WTC11 (cell line): ENCODE measurements around the gene CLCA2.

Experiments used
- ESRRA ChIP-seq: sonication (generic); formaldehyde crosslinking; IDR thresholded peaks from 2 replicates; pipeline ENCODE4 v1.8.1; 2022; ENCODE audit warnings: mild to moderate bottlenecking, missing genetic modification reagents, borderline replicate concordance
- TF ChIP-seq, protein P1 (sequence below): fragments of 200-600 bp; IDR thresholded peaks from 2 replicates; pipeline ENCODE4 v1.8.0; 2022; ENCODE audit warnings: antibody characterized with exemption
- TF ChIP-seq, protein P2 (sequence below): sonication (generic); formaldehyde crosslinking; IDR thresholded peaks from 2 replicates; pipeline ENCODE4 v1.8.1; 2023; ENCODE audit warnings: mild to moderate bottlenecking, moderate library complexity, missing genetic modification reagents
- TF ChIP-seq, protein P3 (sequence below): sonication (generic); formaldehyde crosslinking; IDR thresholded peaks from 2 replicates; pipeline ENCODE4 v1.8.0; 2022; ENCODE audit warnings: mild to moderate bottlenecking, missing genetic modification reagents

DNA sequence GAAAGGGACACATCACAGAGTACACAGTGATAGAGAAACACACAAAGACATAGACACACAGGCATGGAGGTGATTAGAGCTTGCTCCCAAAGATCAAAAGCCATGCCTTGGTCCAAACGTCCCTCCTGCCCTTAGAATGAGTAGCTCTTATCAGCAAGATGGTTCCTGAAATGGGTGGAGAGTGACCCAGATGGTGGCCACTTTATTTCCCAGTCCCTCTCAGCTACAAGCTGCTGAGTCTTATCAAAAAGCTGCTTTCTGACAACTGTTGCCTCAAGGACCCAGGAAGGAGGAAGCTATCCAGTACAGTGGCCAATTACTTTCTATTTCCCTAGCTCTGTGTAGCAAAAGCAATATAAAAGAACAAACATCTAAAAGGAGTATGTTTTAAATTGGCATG is 37.0 kb downstream of the CLCA2 start:
- TF ChIP-seq, protein P1, sequence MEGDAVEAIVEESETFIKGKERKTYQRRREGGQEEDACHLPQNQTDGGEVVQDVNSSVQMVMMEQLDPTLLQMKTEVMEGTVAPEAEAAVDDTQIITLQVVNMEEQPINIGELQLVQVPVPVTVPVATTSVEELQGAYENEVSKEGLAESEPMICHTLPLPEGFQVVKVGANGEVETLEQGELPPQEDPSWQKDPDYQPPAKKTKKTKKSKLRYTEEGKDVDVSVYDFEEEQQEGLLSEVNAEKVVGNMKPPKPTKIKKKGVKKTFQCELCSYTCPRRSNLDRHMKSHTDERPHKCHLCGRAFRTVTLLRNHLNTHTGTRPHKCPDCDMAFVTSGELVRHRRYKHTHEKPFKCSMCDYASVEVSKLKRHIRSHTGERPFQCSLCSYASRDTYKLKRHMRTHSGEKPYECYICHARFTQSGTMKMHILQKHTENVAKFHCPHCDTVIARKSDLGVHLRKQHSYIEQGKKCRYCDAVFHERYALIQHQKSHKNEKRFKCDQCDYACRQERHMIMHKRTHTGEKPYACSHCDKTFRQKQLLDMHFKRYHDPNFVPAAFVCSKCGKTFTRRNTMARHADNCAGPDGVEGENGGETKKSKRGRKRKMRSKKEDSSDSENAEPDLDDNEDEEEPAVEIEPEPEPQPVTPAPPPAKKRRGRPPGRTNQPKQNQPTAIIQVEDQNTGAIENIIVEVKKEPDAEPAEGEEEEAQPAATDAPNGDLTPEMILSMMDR: no peak
- TF ChIP-seq ESRRA: no peak
- TF ChIP-seq, protein P2, sequence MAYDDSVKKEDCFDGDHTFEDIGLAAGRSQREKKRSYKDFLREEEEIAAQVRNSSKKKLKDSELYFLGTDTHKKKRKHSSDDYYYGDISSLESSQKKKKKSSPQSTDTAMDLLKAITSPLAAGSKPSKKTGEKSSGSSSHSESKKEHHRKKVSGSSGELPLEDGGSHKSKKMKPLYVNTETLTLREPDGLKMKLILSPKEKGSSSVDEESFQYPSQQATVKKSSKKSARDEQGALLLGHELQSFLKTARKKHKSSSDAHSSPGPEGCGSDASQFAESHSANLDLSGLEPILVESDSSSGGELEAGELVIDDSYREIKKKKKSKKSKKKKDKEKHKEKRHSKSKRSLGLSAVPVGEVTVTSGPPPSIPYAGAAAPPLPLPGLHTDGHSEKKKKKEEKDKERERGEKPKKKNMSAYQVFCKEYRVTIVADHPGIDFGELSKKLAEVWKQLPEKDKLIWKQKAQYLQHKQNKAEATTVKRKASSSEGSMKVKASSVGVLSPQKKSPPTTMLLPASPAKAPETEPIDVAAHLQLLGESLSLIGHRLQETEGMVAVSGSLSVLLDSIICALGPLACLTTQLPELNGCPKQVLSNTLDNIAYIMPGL: no peak
- TF ChIP-seq, protein P3, sequence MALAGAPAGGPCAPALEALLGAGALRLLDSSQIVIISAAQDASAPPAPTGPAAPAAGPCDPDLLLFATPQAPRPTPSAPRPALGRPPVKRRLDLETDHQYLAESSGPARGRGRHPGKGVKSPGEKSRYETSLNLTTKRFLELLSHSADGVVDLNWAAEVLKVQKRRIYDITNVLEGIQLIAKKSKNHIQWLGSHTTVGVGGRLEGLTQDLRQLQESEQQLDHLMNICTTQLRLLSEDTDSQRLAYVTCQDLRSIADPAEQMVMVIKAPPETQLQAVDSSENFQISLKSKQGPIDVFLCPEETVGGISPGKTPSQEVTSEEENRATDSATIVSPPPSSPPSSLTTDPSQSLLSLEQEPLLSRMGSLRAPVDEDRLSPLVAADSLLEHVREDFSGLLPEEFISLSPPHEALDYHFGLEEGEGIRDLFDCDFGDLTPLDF (CRISPR knock-in tag): no peak
